GM12801 (cell line): ENCODE measurements around the gene PDGFA.

Experiments
- TF ChIP-seq, protein P1 (sequence below): IDR thresholded peaks from one replicate; pipeline ENCODE4 v1.5.1; 2011; ENCODE audit warnings: control low read depth; ENCODE audit not compliant: insufficient read length; ENCODE audit errors: extremely low read depth

The PDGFA gene

DNA sequence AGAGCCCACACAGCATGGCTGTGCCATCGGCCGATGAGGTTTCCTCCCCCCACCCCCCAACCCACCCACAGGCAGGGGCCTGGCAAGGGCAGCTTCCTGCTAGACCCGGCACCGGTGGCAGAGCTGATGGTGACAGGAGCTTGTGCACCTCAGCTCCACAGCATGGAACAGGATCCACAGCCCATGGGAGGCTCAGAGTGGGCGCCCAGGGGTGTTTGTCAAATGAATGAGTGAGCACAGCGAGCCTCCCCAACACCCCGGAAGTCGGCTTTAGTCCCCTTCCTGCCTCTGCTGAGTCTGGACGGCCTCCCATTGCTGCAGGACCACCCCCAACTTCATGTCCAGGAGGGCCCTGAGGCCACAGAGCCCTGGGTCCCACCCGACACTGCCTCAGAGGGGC lies 68.9 kb downstream of the PDGFA start:
- TF ChIP-seq, protein P1, sequence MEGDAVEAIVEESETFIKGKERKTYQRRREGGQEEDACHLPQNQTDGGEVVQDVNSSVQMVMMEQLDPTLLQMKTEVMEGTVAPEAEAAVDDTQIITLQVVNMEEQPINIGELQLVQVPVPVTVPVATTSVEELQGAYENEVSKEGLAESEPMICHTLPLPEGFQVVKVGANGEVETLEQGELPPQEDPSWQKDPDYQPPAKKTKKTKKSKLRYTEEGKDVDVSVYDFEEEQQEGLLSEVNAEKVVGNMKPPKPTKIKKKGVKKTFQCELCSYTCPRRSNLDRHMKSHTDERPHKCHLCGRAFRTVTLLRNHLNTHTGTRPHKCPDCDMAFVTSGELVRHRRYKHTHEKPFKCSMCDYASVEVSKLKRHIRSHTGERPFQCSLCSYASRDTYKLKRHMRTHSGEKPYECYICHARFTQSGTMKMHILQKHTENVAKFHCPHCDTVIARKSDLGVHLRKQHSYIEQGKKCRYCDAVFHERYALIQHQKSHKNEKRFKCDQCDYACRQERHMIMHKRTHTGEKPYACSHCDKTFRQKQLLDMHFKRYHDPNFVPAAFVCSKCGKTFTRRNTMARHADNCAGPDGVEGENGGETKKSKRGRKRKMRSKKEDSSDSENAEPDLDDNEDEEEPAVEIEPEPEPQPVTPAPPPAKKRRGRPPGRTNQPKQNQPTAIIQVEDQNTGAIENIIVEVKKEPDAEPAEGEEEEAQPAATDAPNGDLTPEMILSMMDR = no peak

DNA sequence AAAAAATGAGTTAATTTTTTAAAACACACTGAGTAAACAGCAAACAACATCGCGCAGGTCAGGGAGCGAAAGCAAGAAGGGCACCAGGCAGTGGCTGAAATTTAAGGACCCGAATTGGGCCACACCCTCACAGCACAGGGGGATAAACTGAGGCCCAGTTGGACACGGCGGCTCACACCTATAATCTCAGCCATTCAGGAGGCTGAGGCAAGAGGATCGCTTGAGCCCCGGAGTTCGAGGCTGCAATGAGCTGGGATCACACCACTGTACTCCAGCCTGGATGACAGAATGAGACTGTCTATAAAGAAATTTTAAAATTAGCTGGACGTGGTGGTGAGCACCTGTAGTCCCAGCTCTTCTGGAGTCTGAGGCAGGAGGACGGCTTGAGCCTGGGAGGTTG lies 69.6 kb downstream of the PDGFA start:
- TF ChIP-seq, protein P1 = no peak

DNA sequence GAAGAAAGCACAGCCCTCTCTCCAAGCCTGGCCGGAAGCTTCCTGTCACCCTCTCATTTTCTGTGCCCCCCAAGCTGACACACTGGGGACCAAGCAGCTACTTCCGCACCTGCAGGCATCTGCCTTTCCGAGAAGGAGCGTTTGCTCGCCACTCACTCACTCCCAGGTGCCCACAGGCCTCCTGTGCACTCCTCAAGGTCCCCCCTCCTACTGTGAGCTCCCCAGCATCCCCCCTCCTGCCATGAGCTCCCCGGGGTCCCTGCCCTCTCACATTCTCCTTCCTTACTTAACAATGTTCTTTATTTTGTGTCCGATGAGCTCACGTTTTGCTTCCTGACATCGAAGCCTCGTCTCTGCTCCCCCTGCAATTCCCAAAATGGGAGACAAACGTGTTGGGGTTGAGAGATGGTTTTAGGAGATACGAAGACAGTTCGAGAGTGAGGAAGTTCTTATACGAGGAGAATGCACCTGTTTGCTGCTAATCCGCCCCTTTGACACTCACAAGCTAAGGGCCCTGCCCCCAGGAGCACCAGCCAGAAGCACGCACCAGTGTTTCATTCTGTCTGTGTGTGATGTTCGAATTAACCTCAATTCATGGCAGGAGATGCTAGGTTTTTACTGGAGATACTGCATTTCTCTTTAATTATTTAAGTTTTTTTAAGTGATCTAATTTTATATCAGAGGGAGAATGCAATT lies 70.2 kb downstream of the PDGFA start:
- TF ChIP-seq, protein P1 = no peak

DNA sequence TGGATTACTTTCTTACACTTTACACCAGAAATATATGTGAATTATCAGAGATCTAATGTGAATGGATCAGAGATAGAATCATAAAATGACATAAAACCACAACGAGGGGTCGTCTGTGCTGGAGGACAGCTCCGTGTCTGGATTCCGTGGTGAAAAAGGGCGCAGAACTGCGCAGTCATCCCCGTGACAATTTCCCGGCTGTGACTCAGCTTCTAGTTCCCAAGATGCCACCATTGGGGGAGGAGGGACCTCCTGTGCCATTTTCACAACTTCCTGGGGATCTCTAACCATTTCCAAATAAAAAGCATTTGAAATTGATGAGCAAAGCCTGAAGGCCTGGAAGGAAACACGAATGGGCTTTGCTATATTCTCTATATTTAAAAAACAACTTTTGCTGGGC lies 72.1 kb downstream of the PDGFA start:
- TF ChIP-seq, protein P1 = no peak
